Ovary (tissue), 9 donors: ENCODE measurements around the gene MGME1. TPM values are rescaled to one million over a fixed set of nuclear protein-coding genes. Genes with fewer than 3 reads are reported as not detected.

Experiments
- DNase-seq, 5 donors: peaks; one replicate each; pipeline ENCODE4 v3.0.0-alpha.2; 2019 to 2020
- H3K27ac ChIP-seq, 2 donors: fragments of 200-600 bp; one replicate each; pipeline versions ENCODE4 v1.5.1 to v1.8.0; 2019 to 2022
- H3K27me3 ChIP-seq: fragments of 200-600 bp; one replicate; pipeline ENCODE4 v1.8.0; 2022
- H3K36me3 ChIP-seq: fragments of 200-600 bp; sonication (generic); one replicate; pipeline ENCODE4 v1.5.1; 2019
- H3K4me1 ChIP-seq: one replicate; pipeline ENCODE4 v1.8.1; 2013; ENCODE audit warnings: mild to moderate bottlenecking, moderate library complexity; ENCODE audit not compliant: insufficient read depth
- H3K4me3 ChIP-seq: fragments of 200-600 bp; sonication (generic); one replicate; pipeline ENCODE4 v1.5.1; 2017
- H3K9me3 ChIP-seq, 2 donors: fragments of 200-600 bp in 1 of 2; sonication (generic) in 1 of 2; one replicate each; pipeline versions ENCODE4 v1.5.1 to v1.8.1; 2013 to 2019; ENCODE audit warnings: mild to moderate bottlenecking in 1 of 2, moderate library complexity in 1 of 2
- CTCF ChIP-seq, 3 donors: fragments of 450-650 bp in 2 of 3; fragments of 200-600 bp in 1 of 3; IDR thresholded peaks; one replicate each; pipeline versions ENCODE4 v1.5.1 to v1.8.0; 2016 to 2022; ENCODE audit warnings: antibody characterized with exemption in 3 of 3, mild to moderate bottlenecking in 1 of 3
- EP300 ChIP-seq: sonication (generic); formaldehyde crosslinking; IDR thresholded peaks from one replicate; pipeline ENCODE4 v1.6.1; 2017; ENCODE audit warnings: antibody characterized with exemption
- POLR2A ChIP-seq: fragments of 450-650 bp; IDR thresholded peaks from one replicate; pipeline ENCODE4 v1.6.1; 2017; ENCODE audit warnings: antibody characterized with exemption, mild to moderate bottlenecking, moderate library complexity
- WGBS, 3 donors: extraction: QIAGEN DNeasy Blood & Tissue Kit in 1 of 3; methylation state at CpG; one replicate each; pipeline versions ENCODE4 v1.1.5 to v1.1.7; 2013 to 2017; 5-methylcytosine and 5-hydroxymethylcytosine counted together
- intact Hi-C, 4 donors: fragments of 100-400 bp; cut with DNase I; formaldehyde crosslinking; loops; one replicate each; pipeline versions ENCODE4 v1.11.0 to v1.15.1; 2022 to 2023
- polyA plus RNA-seq, 2 donors: library from polyadenylated mRNA; stranded (reverse); fragments of 200-250 nt in 1 of 2; fragments of 350-450 nt in 1 of 2; fragmentation: Illumina TruSeq in 1 of 2; extraction: RNeasy Lipid Tissue Mini Kit (QIAGEN cat#74804) in 1 of 2; gene quantifications; one replicate each; pipeline ENCODE4 v1.2.3, GENCODE V29; 2013 to 2014
- total RNA-seq, 7 donors: library from RNA; depleted of rRNA in 2 of 7; stranded (reverse); fragments of >200 nt in 2 of 7; fragmentation: NEBNext Ultra II Directional in 3 of 7; extraction: Animal tissue kit (Norgen Biotek cat#: 25700) in 3 of 7; gene quantifications; one replicate each; pipeline versions ENCODE4 v1.1.0 to v1.2.4, GENCODE V29; 2016 to 2023
- donor health status: DM: no; HTN: no; CAD: no; lungs with moderate emphysema.
- donor health status: DM: no; HTN: no; CAD: no.
- donor health status: Bipolar disorder and iron deficiency.
- donor health status: DM: yes; HTN: yes; CAD: no.
- donor health status: DM: no; HTN: no; CAD: no.
- donor health status: DM: yes; HTN: yes; CAD: no.

The MGME1 gene
- total and polyA plus RNA-seq, 9 donors: 5.1 to 11.9 (median 8.3) TPM

GRCh38 chr20:17966432-17967310, 2.1 kb upstream of the MGME1 start:
- WGBS, 3 donors: 3 to 7% (median 4%) methylated on average over 9 of the region's 9 CpGs
- no peaks in the 10 kb centered on the region for H3K27me3 ChIP-seq
- H3K9me3 ChIP-seq: no peaks in the 10 kb centered on the region
- intact Hi-C loops: loop anchor here in 1 of 4 donors (5.0 kb wide), 1 partner anchor 284 kb away; the partner anchor contains the start of gene RRBP1
- TF ChIP-seq CTCF (IDR thresholded peaks at IDR 0.05) (peak in 1 of 3 donors; percentile 11), EP300 (no peak)
- peak overlapping the region; percentile 55 for H3K4me3 ChIP-seq
- peak overlapping the region in 1 of 2 donors; percentile 97 for H3K27ac ChIP-seq
- peaks cover 26% of the 10 kb centered on the region for H3K4me1 ChIP-seq
- H3K36me3 ChIP-seq: no peaks in the 10 kb centered on the region
- DNase-seq: no peak

- TF ChIP-seq POLR2A (no peak), EP300 (no peak), CTCF (IDR thresholded peaks at IDR 0.05) (no peak)
- DNase-seq: no peak
- peak overlapping the region; percentile 55 for H3K4me3 ChIP-seq
- no peaks in the 10 kb centered on the region for H3K36me3 ChIP-seq
- intact Hi-C loops: loop anchor here in 1 of 4 donors (5.0 kb wide), 1 partner anchor 285 kb away; the partner anchor contains the start of gene RRBP1
- peak overlapping the region; percentile 97 to 98 for H3K27ac ChIP-seq
- peaks cover 24% of the 10 kb centered on the region for H3K4me1 ChIP-seq
- H3K9me3 ChIP-seq: no peaks in the 10 kb centered on the region
- 0 to 1% (median 1%) methylated on average over 41 of the region's 41 CpGs for whole genome bisulfite sequencing, 3 donors
- H3K27me3 ChIP-seq: no peaks in the 10 kb centered on the region
These were observed 1.1 kb upstream of the MGME1 start for GRCh38 chr20:17967521-17968365.

- no peaks in the 10 kb centered on the region for H3K27me3 ChIP-seq
- WGBS, 3 donors: 0 to 1% (median 0%) methylated on average over 28 of the region's 28 CpGs
- DNase-seq: no peak
- peak overlapping the region; percentile 97 to 98 for H3K27ac ChIP-seq
- peak overlapping the region; percentile 55 for H3K4me3 ChIP-seq
- no peaks in the 10 kb centered on the region for H3K36me3 ChIP-seq
- TF ChIP-seq CTCF (IDR thresholded peaks at IDR 0.05) (peak in 1 of 3 donors; percentile 5), POLR2A (no peak)
- H3K9me3 ChIP-seq: no peaks in the 10 kb centered on the region
- intact Hi-C loops: loop anchor here in 1 of 4 donors (5.0 kb wide), 1 partner anchor 287 kb away; the partner anchor contains the start of gene RRBP1
- H3K4me1 ChIP-seq: peaks cover 16% of the 10 kb centered on the region
These were observed 563 bp downstream of the MGME1 start for GRCh38 chr20:17969278-17969883.

- intact Hi-C loops: loop anchor here in 1 of 4 donors (5.0 kb wide), 1 partner anchor 288 kb away; the partner anchor contains the start of gene RRBP1
- WGBS, 3 donors: 14 to 17% (median 16%) methylated on average over 9 of the region's 9 CpGs
- DNase-seq: no peak
- Histone ChIP-seq H3K27me3 (no peaks in the 10 kb centered on the region), H3K9me3 (no peaks in the 10 kb centered on the region), H3K4me3 (peak overlapping the region; percentile 55), H3K27ac (peak overlapping the region in 1 of 2 donors; percentile 97), H3K4me1 (peaks cover 16% of the 10 kb centered on the region), H3K36me3 (no peaks in the 10 kb centered on the region)
- TF ChIP-seq CTCF (IDR thresholded peaks at IDR 0.05): no peak
- no peak for TF ChIP-seq POLR2A
- TF ChIP-seq EP300: no peak
These were observed 1.1 kb downstream of the MGME1 start for GRCh38 chr20:17969884-17970409.
